Endothelial cell of umbilical vein (primary cell): ENCODE measurements around the gene PDHA1.

Experiments
- EZH2 ChIP-seq: IDR thresholded peaks from 2 replicates; pipeline ENCODE4 v1.6.1; 2012; ENCODE audit warnings: borderline replicate concordance, low read depth, mild to moderate bottlenecking, moderate library complexity, low read length, inconsistent platforms; ENCODE audit not compliant: severe bottlenecking
- POLR2A ChIP-seq: IDR thresholded peaks from 2 replicates; pipeline ENCODE4 v1.6.1; 2012; ENCODE audit warnings: low read depth, mild to moderate bottlenecking, control low read depth, low read length
- TF ChIP-seq, protein P1 (sequence below), 2 donors: IDR thresholded peaks; 1 replicate in 1 of 2; 2 replicates in 1 of 2; pipeline ENCODE4 v1.5.1; 2011; ENCODE audit warnings: low read length in 2 of 2, mild to moderate bottlenecking in 2 of 2, moderate library complexity in 2 of 2, control low read depth in 1 of 2, inconsistent platforms in 1 of 2, low read depth in 1 of 2; ENCODE audit not compliant: insufficient read depth in 1 of 2; ENCODE audit errors: extremely low read depth in 1 of 2

- TF ChIP-seq, protein P1, sequence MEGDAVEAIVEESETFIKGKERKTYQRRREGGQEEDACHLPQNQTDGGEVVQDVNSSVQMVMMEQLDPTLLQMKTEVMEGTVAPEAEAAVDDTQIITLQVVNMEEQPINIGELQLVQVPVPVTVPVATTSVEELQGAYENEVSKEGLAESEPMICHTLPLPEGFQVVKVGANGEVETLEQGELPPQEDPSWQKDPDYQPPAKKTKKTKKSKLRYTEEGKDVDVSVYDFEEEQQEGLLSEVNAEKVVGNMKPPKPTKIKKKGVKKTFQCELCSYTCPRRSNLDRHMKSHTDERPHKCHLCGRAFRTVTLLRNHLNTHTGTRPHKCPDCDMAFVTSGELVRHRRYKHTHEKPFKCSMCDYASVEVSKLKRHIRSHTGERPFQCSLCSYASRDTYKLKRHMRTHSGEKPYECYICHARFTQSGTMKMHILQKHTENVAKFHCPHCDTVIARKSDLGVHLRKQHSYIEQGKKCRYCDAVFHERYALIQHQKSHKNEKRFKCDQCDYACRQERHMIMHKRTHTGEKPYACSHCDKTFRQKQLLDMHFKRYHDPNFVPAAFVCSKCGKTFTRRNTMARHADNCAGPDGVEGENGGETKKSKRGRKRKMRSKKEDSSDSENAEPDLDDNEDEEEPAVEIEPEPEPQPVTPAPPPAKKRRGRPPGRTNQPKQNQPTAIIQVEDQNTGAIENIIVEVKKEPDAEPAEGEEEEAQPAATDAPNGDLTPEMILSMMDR (IDR thresholded peaks at IDR 0.05; ENCODE audit: extremely low read depth in 1 of 2, insufficient read depth in 1 of 2, low read depth in 1 of 2, low read length in 2 of 2) = no peak
- TF ChIP-seq POLR2A (no peak), EZH2 (no peak)
Observed at GRCh38 chrX:19373351-19373891, 29.7 kb downstream of the PDHA1 start.
